ENCODE data around the gene CRYBG3.

Gene CRYBG3

GRCh38 chr3:97931218-97931617 is 109.4 kb downstream of the CRYBG3 start:
- Histone ChIP-seq H3K9ac (ENCODE audit: low read length) (no peak overlapping the region), H3K9me3 (ENCODE audit: control insufficient read depth, low read depth, low read length) (no peaks in the 10 kb centered on the region), H3K36me3 (ENCODE audit: control insufficient read depth, low read depth, low read length) (no peaks in the 10 kb centered on the region), H3K27me3 (ENCODE audit: control insufficient read depth, insufficient read depth, low read length) (no peaks in the 10 kb centered on the region), H3K27ac (ENCODE audit: low read length) (no peak overlapping the region), H3K4me3 (ENCODE audit: low read length) (no peak overlapping the region), H3K4me1 (ENCODE audit: control insufficient read depth, low read depth, low read length) (no peaks in the 10 kb centered on the region)

- no peak overlapping the region for H3K9ac ChIP-seq (ENCODE audit: low read length)
- H3K36me3 ChIP-seq (ENCODE audit: control insufficient read depth, low read depth, low read length): no peaks in the 10 kb centered on the region
- H3K27me3 ChIP-seq (ENCODE audit: control insufficient read depth, insufficient read depth, low read length): no peaks in the 10 kb centered on the region
- no peaks in the 10 kb centered on the region for H3K4me1 ChIP-seq (ENCODE audit: control insufficient read depth, low read depth, low read length)
- no peak overlapping the region for H3K4me3 ChIP-seq (ENCODE audit: low read length)
- no peaks in the 10 kb centered on the region for H3K9me3 ChIP-seq (ENCODE audit: control insufficient read depth, low read depth, low read length)
- H3K27ac ChIP-seq (ENCODE audit: low read length): no peak overlapping the region
Observed at GRCh38 chr3:97932387-97932801, 110.6 kb downstream of the CRYBG3 start.

GRCh38 chr3:97934980-97935695 is 113.3 kb downstream of the CRYBG3 start:
- H3K36me3 ChIP-seq (ENCODE audit: control insufficient read depth, low read depth, low read length): no peaks in the 10 kb centered on the region
- H3K4me3 ChIP-seq (ENCODE audit: low read length): no peak overlapping the region

GRCh38 chr3:97935842-97936241 is 114.0 kb downstream of the CRYBG3 start:
- Histone ChIP-seq H3K27ac (ENCODE audit: low read length) (no peak overlapping the region), H3K9ac (ENCODE audit: low read length) (no peak overlapping the region), H3K9me3 (ENCODE audit: control insufficient read depth, low read depth, low read length) (no peaks in the 10 kb centered on the region), H3K4me3 (ENCODE audit: low read length) (no peak overlapping the region), H3K27me3 (ENCODE audit: control insufficient read depth, insufficient read depth, low read length) (no peaks in the 10 kb centered on the region), H3K4me1 (ENCODE audit: control insufficient read depth, low read depth, low read length) (no peaks in the 10 kb centered on the region), H3K36me3 (ENCODE audit: control insufficient read depth, low read depth, low read length) (no peaks in the 10 kb centered on the region)

More at GRCh38 chr3:97934980-97935695, 113.3 kb downstream of the CRYBG3 start:
- no peak overlapping the region for H3K27ac ChIP-seq (ENCODE audit: low read length)
- no peaks in the 10 kb centered on the region for H3K4me1 ChIP-seq (ENCODE audit: control insufficient read depth, low read depth, low read length)
- H3K9me3 ChIP-seq (ENCODE audit: control insufficient read depth, low read depth, low read length): no peaks in the 10 kb centered on the region
- no peak overlapping the region for H3K9ac ChIP-seq (ENCODE audit: low read length)
- H3K27me3 ChIP-seq (ENCODE audit: control insufficient read depth, insufficient read depth, low read length): no peaks in the 10 kb centered on the region

GRCh38 chr3:97937205-97937604 is 115.4 kb downstream of the CRYBG3 start:
- H3K4me3 ChIP-seq (ENCODE audit: low read length): no peak overlapping the region
- no peak overlapping the region for H3K9ac ChIP-seq (ENCODE audit: low read length)

GRCh38 chr3:97938444-97938843 is 116.6 kb downstream of the CRYBG3 start:
- no peaks in the 10 kb centered on the region for H3K4me1 ChIP-seq (ENCODE audit: control insufficient read depth, low read depth, low read length)
- H3K9ac ChIP-seq (ENCODE audit: low read length): no peak overlapping the region
- no peaks in the 10 kb centered on the region for H3K27me3 ChIP-seq (ENCODE audit: control insufficient read depth, insufficient read depth, low read length)
- no peaks in the 10 kb centered on the region for H3K9me3 ChIP-seq (ENCODE audit: control insufficient read depth, low read depth, low read length)
- no peak overlapping the region for H3K4me3 ChIP-seq (ENCODE audit: low read length)
- peaks cover 5% of the 10 kb centered on the region for H3K36me3 ChIP-seq (ENCODE audit: control insufficient read depth, low read depth, low read length)
- H3K27ac ChIP-seq (ENCODE audit: low read length): no peak overlapping the region

More at GRCh38 chr3:97937205-97937604, 115.4 kb downstream of the CRYBG3 start:
- Histone ChIP-seq H3K36me3 (ENCODE audit: control insufficient read depth, low read depth, low read length) (peaks cover under 1% of the 10 kb centered on the region), H3K9me3 (ENCODE audit: control insufficient read depth, low read depth, low read length) (no peaks in the 10 kb centered on the region), H3K27ac (ENCODE audit: low read length) (no peak overlapping the region), H3K27me3 (ENCODE audit: control insufficient read depth, insufficient read depth, low read length) (no peaks in the 10 kb centered on the region), H3K4me1 (ENCODE audit: control insufficient read depth, low read depth, low read length) (no peaks in the 10 kb centered on the region)

- Histone ChIP-seq H3K27ac (ENCODE audit: low read length) (no peak overlapping the region), H3K4me3 (ENCODE audit: low read length) (no peak overlapping the region), H3K36me3 (ENCODE audit: control insufficient read depth, low read depth, low read length) (peaks cover 5% of the 10 kb centered on the region)
Observed at GRCh38 chr3:97939401-97939800, 117.6 kb downstream of the CRYBG3 start.

GRCh38 chr3:97940034-97940433 is 118.2 kb downstream of the CRYBG3 start:
- H3K27ac ChIP-seq (ENCODE audit: low read length): no peak overlapping the region
- H3K4me3 ChIP-seq (ENCODE audit: low read length): no peak overlapping the region
- no peaks in the 10 kb centered on the region for H3K4me1 ChIP-seq (ENCODE audit: control insufficient read depth, low read depth, low read length)
- no peaks in the 10 kb centered on the region for H3K9me3 ChIP-seq (ENCODE audit: control insufficient read depth, low read depth, low read length)
- no peak overlapping the region for H3K9ac ChIP-seq (ENCODE audit: low read length)
- peaks cover 9% of the 10 kb centered on the region for H3K36me3 ChIP-seq (ENCODE audit: control insufficient read depth, low read depth, low read length)
- H3K27me3 ChIP-seq (ENCODE audit: control insufficient read depth, insufficient read depth, low read length): no peaks in the 10 kb centered on the region

More at GRCh38 chr3:97939401-97939800, 117.6 kb downstream of the CRYBG3 start:
- no peaks in the 10 kb centered on the region for H3K9me3 ChIP-seq (ENCODE audit: control insufficient read depth, low read depth, low read length)
- no peaks in the 10 kb centered on the region for H3K27me3 ChIP-seq (ENCODE audit: control insufficient read depth, insufficient read depth, low read length)
- no peaks in the 10 kb centered on the region for H3K4me1 ChIP-seq (ENCODE audit: control insufficient read depth, low read depth, low read length)
- no peak overlapping the region for H3K9ac ChIP-seq (ENCODE audit: low read length)

- Histone ChIP-seq H3K9me3 (ENCODE audit: control insufficient read depth, low read depth, low read length) (no peaks in the 10 kb centered on the region), H3K36me3 (ENCODE audit: control insufficient read depth, low read depth, low read length) (peaks cover 18% of the 10 kb centered on the region), H3K4me3 (ENCODE audit: low read length) (no peak overlapping the region), H3K4me1 (ENCODE audit: control insufficient read depth, low read depth, low read length) (no peaks in the 10 kb centered on the region), H3K9ac (ENCODE audit: low read length) (no peak overlapping the region), H3K27ac (ENCODE audit: low read length) (no peak overlapping the region), H3K27me3 (ENCODE audit: control insufficient read depth, insufficient read depth, low read length) (no peaks in the 10 kb centered on the region)
Observed at GRCh38 chr3:97942801-97943546, 121.2 kb downstream of the CRYBG3 start.

GRCh38 chr3:97948351-97949109 is 126.7 kb downstream of the CRYBG3 start:
- no peaks in the 10 kb centered on the region for H3K27me3 ChIP-seq (ENCODE audit: control insufficient read depth, insufficient read depth, low read length)
- H3K36me3 ChIP-seq (ENCODE audit: control insufficient read depth, low read depth, low read length): peaks cover 13% of the 10 kb centered on the region
- H3K9ac ChIP-seq (ENCODE audit: low read length): no peak overlapping the region
- H3K4me1 ChIP-seq (ENCODE audit: control insufficient read depth, low read depth, low read length): no peaks in the 10 kb centered on the region
- H3K4me3 ChIP-seq (ENCODE audit: low read length): no peak overlapping the region
- no peaks in the 10 kb centered on the region for H3K9me3 ChIP-seq (ENCODE audit: control insufficient read depth, low read depth, low read length)
- no peak overlapping the region for H3K27ac ChIP-seq (ENCODE audit: low read length)

GRCh38 chr3:97949110-97949485 is 127.3 kb downstream of the CRYBG3 start:
- no peaks in the 10 kb centered on the region for H3K9me3 ChIP-seq (ENCODE audit: control insufficient read depth, low read depth, low read length)
- no peaks in the 10 kb centered on the region for H3K4me1 ChIP-seq (ENCODE audit: control insufficient read depth, low read depth, low read length)
- no peak overlapping the region for H3K27ac ChIP-seq (ENCODE audit: low read length)
- H3K36me3 ChIP-seq (ENCODE audit: control insufficient read depth, low read depth, low read length): peaks cover 13% of the 10 kb centered on the region
- H3K9ac ChIP-seq (ENCODE audit: low read length): no peak overlapping the region
- H3K27me3 ChIP-seq (ENCODE audit: control insufficient read depth, insufficient read depth, low read length): no peaks in the 10 kb centered on the region
- H3K4me3 ChIP-seq (ENCODE audit: low read length): no peak overlapping the region

All from iPS-18a (cell line).